K562 (cell line): ENCODE measurements around the gene POLA1. TPM values are rescaled to one million over a fixed set of nuclear protein-coding genes. Genes with fewer than 3 reads are reported as not detected.
A peak's percentile ranks its signal among the peaks of the same experiment; 100 is the strongest.

Experiments used
- ATAC-seq: fragments of 200-7000 bp; cut with Tn5 transposase; 3 replicates; pipeline ENCODE4 v1.9.1; 2020; ENCODE audit warnings: moderate library complexity
- BruUV-seq: library from RNA; stranded (reverse); fragments of 400-500 nt; replicated peaks from 2 replicates; lab custom pipeline; 2021; lab: Mats Ljungman, UMichigan
- CTCF ChIA-PET: fragments of 300-600 bp; formaldehyde crosslinking; extraction: SDS; loops from one replicate; lab custom pipeline; 2021; ENCODE audit warnings: low intra/inter-chr PET ratio; lab: Yijun Ruan, JAX
- POLR2A ChIA-PET: fragments of 300-600, 350-650 bp; sonication (Branson Sonifier 250); formaldehyde crosslinking; extraction: SDS; loops from one replicate; lab custom pipeline; 2021; ENCODE audit warnings: antibody characterized with exemption, inconsistent platforms; lab: Yijun Ruan, JAX
- DNase-seq, 4 experiments: peaks; one replicate each; pipeline versions ENCODE4 v3.0.0 to v3.0.0-alpha.2; 2011 to 2018; ENCODE audit warnings: low spot score in 3 of 4, mixed read lengths in 3 of 4; ENCODE audit errors: extremely low read depth in 1 of 4
- FAIRE-seq: peaks from 2 replicates; lab custom pipeline; 2011; peaks lifted over from hg19 to GRCh38; lab: Jason Lieb, UNC
- H2AFZ ChIP-seq: 2 replicates; pipeline ENCODE4 v1.6.0; 2011; ENCODE audit warnings: low read depth, low read length, control low read depth, inconsistent platforms
- H3K27ac ChIP-seq: fragments of 200-600 bp; 3 replicates; pipeline ENCODE4 v1.8.0; 2011; ENCODE audit warnings: low read depth, mild to moderate bottlenecking, control low read depth, inconsistent platforms, low read length, moderate library complexity, mixed read lengths; ENCODE audit errors: extremely low read depth
- H3K27me3 ChIP-seq, 2 experiments: fragments of 300-600 bp in 1 of 2; 2 replicates in 1 of 2; 3 replicates in 1 of 2; pipeline versions ENCODE4 v1.6.0 to v1.8.0; 2011; ENCODE audit warnings: inconsistent platforms in 2 of 2, low read length in 2 of 2, mild to moderate bottlenecking in 1 of 2, mixed read lengths in 1 of 2, moderate library complexity in 1 of 2; ENCODE audit not compliant: control insufficient read depth in 2 of 2, insufficient read depth in 2 of 2
- H3K36me3 ChIP-seq: fragments of 300-600 bp; 3 replicates; pipeline ENCODE4 v1.8.0; 2011; ENCODE audit warnings: mild to moderate bottlenecking, low read length, inconsistent platforms; ENCODE audit not compliant: control insufficient read depth, insufficient read depth
- H3K4me1 ChIP-seq, 2 experiments: fragments of 200-600 bp in 1 of 2; replicated peaks in 1 of 2; 2 replicates in 1 of 2; 3 replicates in 1 of 2; pipeline versions ENCODE4 v1.5.1 to v1.8.0; 2011; ENCODE audit warnings: inconsistent platforms in 2 of 2, low read length in 2 of 2, mild to moderate bottlenecking in 1 of 2, mixed read lengths in 1 of 2, moderate library complexity in 1 of 2; ENCODE audit not compliant: control insufficient read depth in 2 of 2, insufficient read depth in 2 of 2
- H3K4me2 ChIP-seq: 2 replicates; pipeline ENCODE4 v1.6.1; 2011; ENCODE audit warnings: low read length, control low read depth, inconsistent platforms, mixed read lengths; ENCODE audit not compliant: insufficient read depth
- H3K4me3 ChIP-seq: fragments of 200-600 bp; sonication (generic), shearing (Covaris generic); 2 replicates; pipeline ENCODE4 v1.5.1; 2016; ENCODE audit warnings: control low read depth, inconsistent platforms
- H3K79me2 ChIP-seq: fragments of 200-600 bp; 3 replicates; pipeline ENCODE4 v1.8.0; 2011; ENCODE audit warnings: low read length, inconsistent platforms; ENCODE audit not compliant: control insufficient read depth, insufficient read depth
- H3K9ac ChIP-seq, 2 experiments: 2 replicates each; pipeline versions ENCODE4 v1.6.0 to v1.6.1; 2011; ENCODE audit warnings: low read depth in 2 of 2, low read length in 2 of 2, control low read depth in 1 of 2, inconsistent platforms in 1 of 2, mild to moderate bottlenecking in 1 of 2, mixed read lengths in 1 of 2; ENCODE audit not compliant: insufficient read depth in 1 of 2
- H3K9me1 ChIP-seq: one replicate; pipeline ENCODE4 v1.6.0; 2011; ENCODE audit warnings: inconsistent platforms, mild to moderate bottlenecking, low read length, moderate library complexity; ENCODE audit not compliant: control insufficient read depth, insufficient read depth
- H3K9me3 ChIP-seq: replicated peaks from 2 replicates; pipeline ENCODE4 v1.5.1; 2011; ENCODE audit warnings: low read depth, low read length, inconsistent platforms; ENCODE audit not compliant: control insufficient read depth, insufficient read depth
- H4K20me1 ChIP-seq: replicated peaks from 2 replicates; pipeline ENCODE4 v1.6.1; 2011; ENCODE audit warnings: low read length, inconsistent platforms, mixed read lengths; ENCODE audit not compliant: control insufficient read depth, insufficient read depth
- JUND ChIP-seq, 2 experiments: IDR thresholded peaks; 2 replicates in 1 of 2; 3 replicates in 1 of 2; pipeline ENCODE4 v1.6.1; 2011; ENCODE audit warnings: borderline replicate concordance in 2 of 2, low read depth in 2 of 2, low read length in 2 of 2, improper control_type of control experiment in 1 of 2, missing biosample characterization in 1 of 2, missing genetic modification characterization in 1 of 2, missing genetic modification reagents in 1 of 2
- NFE2 ChIP-seq: IDR thresholded peaks from 2 replicates; pipeline ENCODE4 v1.6.1; 2014; ENCODE audit warnings: antibody characterized with exemption, low read depth
- STAG1 ChIP-seq: sonication (generic); formaldehyde crosslinking; IDR thresholded peaks from 2 replicates; pipeline ENCODE4 v1.5.0; 2020; ENCODE audit warnings: missing genetic modification reagents, borderline replicate concordance
- TOE1 ChIP-seq, 2 experiments: fragments of 450-650 bp in 1 of 2; sonication (generic) in 1 of 2; formaldehyde crosslinking in 1 of 2; IDR thresholded peaks; 2 replicates each; pipeline versions ENCODE4 v1.7.1 to v1.8.0; 2016 to 2022; ENCODE audit warnings: borderline replicate concordance in 2 of 2, mild to moderate bottlenecking in 2 of 2, antibody characterized with exemption in 1 of 2, inconsistent platforms in 1 of 2, low read depth in 1 of 2, missing genetic modification reagents in 1 of 2, moderate library complexity in 1 of 2
- TRIM28 ChIP-seq: fragments of 450-650 bp; IDR thresholded peaks from 2 replicates; pipeline ENCODE4 v1.6.1; 2017
- ZNF384 ChIP-seq: IDR thresholded peaks from 2 replicates; pipeline ENCODE4 v1.6.1; 2012; ENCODE audit warnings: low read depth, low read length, improper control_type of control experiment
- WGBS: fragments of 100-300 bp; shearing (Covaris generic); methylation state at CpG from one replicate; pipeline ENCODE4 v1.1.6; 2016; ENCODE audit warnings: low coverage, mixed read lengths; ENCODE audit not compliant: insufficient coverage; ENCODE audit errors: missing lambda C conversion rate; 5-methylcytosine and 5-hydroxymethylcytosine counted together
- in situ Hi-C: fragments of 300-500 bp; cut with MboI; formaldehyde crosslinking; loops from 4 replicates; pipeline ENCODE4 v1.15.0; 2018; ENCODE audit warnings: inconsistent platforms, mixed read lengths
- intact Hi-C: fragments of 100-400 bp; cut with micrococcal nuclease; formaldehyde crosslinking; loops from 2 replicates; pipeline ENCODE4 v1.14.2; 2022
- polyA plus RNA-seq, 8 experiments: library from polyadenylated mRNA; depleted of rRNA in 4 of 8; stranded (reverse) in 5 of 8; unstranded in 3 of 8; fragments of >200 nt; fragmentation: Nextera tagmentation in 2 of 8; fragmentation: Illumina TruSeq in 1 of 8; extraction: Ambion mirVana in 2 of 8; extraction: Trizol in 1 of 8; gene quantifications; 2 replicates each; pipeline versions ENCODE4 v1.2.1 to v1.2.3, GENCODE V29; 2011 to 2014; ENCODE audit warnings: inconsistent platforms in 1 of 8, missing spikeins in 1 of 8
- total RNA-seq, 7 experiments: library from RNA; depleted of rRNA in 6 of 7; stranded (reverse); fragments of >200 nt in 6 of 7; fragmentation: Illumina TruSeq in 2 of 7; extraction: Trizol in 2 of 7; gene quantifications; 2 replicates each; pipeline versions ENCODE4 v1.2.1 to v1.2.3, GENCODE V29; 2011 to 2021; ENCODE audit warnings: low replicate concordance in 1 of 7
- TF ChIP-seq, protein P1 (sequence below): fragments of 250-450 bp; sonication (Bioruptor Pico); IDR thresholded peaks from 2 replicates; pipeline ENCODE4 v1.5.0; 2020; ENCODE audit warnings: mild to moderate bottlenecking, borderline replicate concordance
- TF ChIP-seq, protein P2 (sequence below), 3 experiments: IDR thresholded peaks in 2 of 3; conservative IDR thresholded peaks in 1 of 3; 2 replicates each; pipeline ENCODE4 v1.5.1; 2011 to 2012; ENCODE audit warnings: low read length in 3 of 3, mild to moderate bottlenecking in 3 of 3, control low read depth in 2 of 3, improper control_type of control experiment in 1 of 3, inconsistent platforms in 1 of 3, low read depth in 1 of 3, mixed read lengths in 1 of 3, moderate library complexity in 1 of 3; ENCODE audit not compliant: insufficient read depth in 2 of 3

The POLA1 gene
- total and polyA plus RNA-seq, 9 of the 15 experiments (the other 6 are each of a cell fraction or from before 2014, with no cell fraction given): 8.6 to 48.4 (median 27.4) TPM

DNA sequence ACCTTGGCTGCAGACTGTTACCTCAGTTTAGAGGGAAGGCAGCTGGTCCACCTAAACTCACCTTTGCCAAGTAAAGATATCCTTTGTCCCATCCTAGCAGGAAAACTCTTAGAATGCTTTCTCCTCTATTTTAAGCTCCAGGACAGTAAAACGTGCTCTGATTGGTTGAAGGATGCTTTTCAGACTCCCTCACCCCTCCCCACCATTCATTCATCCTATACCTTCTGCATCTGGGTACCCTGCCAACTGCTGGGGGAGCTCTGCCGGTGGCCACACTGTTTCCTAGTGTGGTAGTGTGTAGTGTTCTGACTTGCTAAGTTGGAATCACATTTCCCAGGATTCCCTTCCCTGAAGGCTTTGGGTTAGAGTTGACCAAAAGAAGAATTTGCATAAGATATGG lies 20.3 kb upstream of the POLA1 start (continued):
- TF ChIP-seq NFE2 (no peak), TRIM28 (no peak), TOE1 (IDR thresholded peaks at IDR 0.05; ENCODE audit: borderline replicate concordance) (no peak), TOE1 (CRISPR knock-in tag; IDR thresholded peaks at IDR 0.05; ENCODE audit: borderline replicate concordance, low read depth) (no peak), JUND (IDR thresholded peaks at IDR 0.05; ENCODE audit: borderline replicate concordance, low read depth, low read length) (no peak), JUND (tag; IDR thresholded peaks at IDR 0.05; ENCODE audit: borderline replicate concordance, low read depth, low read length) (no peak)
- TF ChIP-seq, protein P1, sequence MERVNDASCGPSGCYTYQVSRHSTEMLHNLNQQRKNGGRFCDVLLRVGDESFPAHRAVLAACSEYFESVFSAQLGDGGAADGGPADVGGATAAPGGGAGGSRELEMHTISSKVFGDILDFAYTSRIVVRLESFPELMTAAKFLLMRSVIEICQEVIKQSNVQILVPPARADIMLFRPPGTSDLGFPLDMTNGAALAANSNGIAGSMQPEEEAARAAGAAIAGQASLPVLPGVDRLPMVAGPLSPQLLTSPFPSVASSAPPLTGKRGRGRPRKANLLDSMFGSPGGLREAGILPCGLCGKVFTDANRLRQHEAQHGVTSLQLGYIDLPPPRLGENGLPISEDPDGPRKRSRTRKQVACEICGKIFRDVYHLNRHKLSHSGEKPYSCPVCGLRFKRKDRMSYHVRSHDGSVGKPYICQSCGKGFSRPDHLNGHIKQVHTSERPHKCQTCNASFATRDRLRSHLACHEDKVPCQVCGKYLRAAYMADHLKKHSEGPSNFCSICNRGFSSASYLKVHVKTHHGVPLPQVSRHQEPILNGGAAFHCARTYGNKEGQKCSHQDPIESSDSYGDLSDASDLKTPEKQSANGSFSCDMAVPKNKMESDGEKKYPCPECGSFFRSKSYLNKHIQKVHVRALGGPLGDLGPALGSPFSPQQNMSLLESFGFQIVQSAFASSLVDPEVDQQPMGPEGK (CRISPR knock-in tag): no peak

DNA sequence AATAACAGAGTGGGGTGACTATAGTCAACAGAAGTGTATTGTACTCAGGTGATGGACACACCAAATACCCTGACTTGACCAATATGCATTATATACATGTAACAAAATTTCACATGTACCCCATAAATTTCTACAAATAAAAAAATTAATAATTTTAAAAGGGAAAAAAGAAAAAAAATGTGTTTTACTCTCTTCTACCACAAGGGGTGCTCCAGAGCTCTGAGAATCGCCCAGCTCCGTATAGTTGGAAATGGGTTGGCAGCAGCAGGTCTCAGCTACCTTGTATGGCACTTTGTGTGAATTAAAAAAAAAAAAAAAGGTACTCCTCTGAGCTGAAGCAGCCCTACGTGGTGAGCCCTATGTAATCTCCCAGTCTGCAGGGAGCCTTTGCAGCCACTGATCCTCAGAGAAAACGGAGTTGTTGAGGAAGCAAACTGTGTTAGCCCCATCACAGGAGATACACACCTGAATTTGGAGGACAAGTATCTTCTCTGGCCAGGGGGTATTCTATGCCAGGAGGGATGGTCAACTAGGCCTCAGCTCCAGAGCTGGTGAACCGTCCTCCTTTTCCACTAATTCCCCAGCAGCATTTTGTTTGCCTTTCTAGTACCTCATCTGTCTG lies 17.2 kb upstream of the POLA1 start:
- intact Hi-C loops: no loop called here
- H2AFZ ChIP-seq: peak overlapping the region; percentile 39; the same call in 1 of the 2 replicates

More for the DNA sequence above, 17.2 kb upstream of the POLA1 start:
- no peaks in the 10 kb centered on the region for H3K9me1 ChIP-seq
- no peaks in the 10 kb centered on the region for H3K36me3 ChIP-seq
- H3K4me2 ChIP-seq: no peak overlapping the region
- no peaks in the 10 kb centered on the region for H3K79me2 ChIP-seq
- no peaks in the 10 kb centered on the region for H3K9me3 ChIP-seq
- in situ Hi-C loops: no loop called here
- BruUV-seq: no TSS peak
- no peak overlapping the region; a peak in 1 of 4 replicates for H3K9ac ChIP-seq
- WGBS: 13% methylated on average over 4 of the region's 5 CpGs
- TF ChIP-seq ZNF384: peak; percentile 63
- TF ChIP-seq, protein P2, sequence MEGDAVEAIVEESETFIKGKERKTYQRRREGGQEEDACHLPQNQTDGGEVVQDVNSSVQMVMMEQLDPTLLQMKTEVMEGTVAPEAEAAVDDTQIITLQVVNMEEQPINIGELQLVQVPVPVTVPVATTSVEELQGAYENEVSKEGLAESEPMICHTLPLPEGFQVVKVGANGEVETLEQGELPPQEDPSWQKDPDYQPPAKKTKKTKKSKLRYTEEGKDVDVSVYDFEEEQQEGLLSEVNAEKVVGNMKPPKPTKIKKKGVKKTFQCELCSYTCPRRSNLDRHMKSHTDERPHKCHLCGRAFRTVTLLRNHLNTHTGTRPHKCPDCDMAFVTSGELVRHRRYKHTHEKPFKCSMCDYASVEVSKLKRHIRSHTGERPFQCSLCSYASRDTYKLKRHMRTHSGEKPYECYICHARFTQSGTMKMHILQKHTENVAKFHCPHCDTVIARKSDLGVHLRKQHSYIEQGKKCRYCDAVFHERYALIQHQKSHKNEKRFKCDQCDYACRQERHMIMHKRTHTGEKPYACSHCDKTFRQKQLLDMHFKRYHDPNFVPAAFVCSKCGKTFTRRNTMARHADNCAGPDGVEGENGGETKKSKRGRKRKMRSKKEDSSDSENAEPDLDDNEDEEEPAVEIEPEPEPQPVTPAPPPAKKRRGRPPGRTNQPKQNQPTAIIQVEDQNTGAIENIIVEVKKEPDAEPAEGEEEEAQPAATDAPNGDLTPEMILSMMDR (IDR thresholded peaks at IDR 0.05 in 2 of 3, conservative IDR thresholded peaks at IDR 0.05 in 1 of 3; ENCODE audit: insufficient read depth in 2 of 3, low read depth in 1 of 3, low read length in 3 of 3): peak; percentile 38 to 58 (median 41); a peak in 4 of 6 replicates
- TF ChIP-seq STAG1 (CRISPR knock-in tag): no peak
- H3K4me3 ChIP-seq: no peak overlapping the region
- no peaks in the 10 kb centered on the region for H4K20me1 ChIP-seq
- POLR2A ChIA-PET: interaction anchor here (0.6 kb wide), 1 partner anchor 9 kb away, joined by 3 read pairs; no protein-coding TSS in a partner anchor
- H3K4me1 ChIP-seq: peaks cover 0 to 2% of the 10 kb centered on the region in 2 experiments; a peak in 2 of 5 replicates
- no peaks in the 10 kb centered on the region for H3K27me3 ChIP-seq
- ATAC-seq (peak; percentile 74), FAIRE-seq (peak; percentile 62), DNase-seq (peak in 3 of 4 experiments; percentile 18 to 25 (median 18))
- CTCF ChIA-PET: no interaction called here
- no peak overlapping the region for H3K27ac ChIP-seq
